Kidney (tissue), 14 donors: ENCODE results near the gene RTP2. TPM values are rescaled to one million over a fixed set of nuclear protein-coding genes. Genes with fewer than 3 reads are reported as not detected.

ENCODE experiments used
- DNase-seq, 5 donors: peaks; one replicate each; pipeline ENCODE4 v3.0.0-alpha.2; 2013 to 2020
- FAIRE-seq: peaks from 2 replicates; lab custom pipeline; 2012; peaks lifted over from hg19 to GRCh38; lab: Jason Lieb, UNC
- H3K27ac ChIP-seq, 2 donors: one replicate each; pipeline ENCODE4 v1.7.0; 2013; ENCODE audit warnings: low read depth in 2 of 2, low read length in 2 of 2, inconsistent platforms in 1 of 2
- H3K27me3 ChIP-seq: one replicate; pipeline ENCODE4 v1.7.1; 2013; ENCODE audit warnings: low read length, inconsistent platforms; ENCODE audit not compliant: control insufficient read depth, insufficient read depth
- H3K36me3 ChIP-seq, 3 donors: one replicate each; pipeline versions ENCODE4 v1.7.0 to v1.7.1; 2013; ENCODE audit warnings: low read length in 3 of 3, control low read depth in 1 of 3, inconsistent platforms in 1 of 3; ENCODE audit not compliant: insufficient read depth in 3 of 3, control insufficient read depth in 2 of 3
- H3K4me1 ChIP-seq, 3 donors: one replicate each; pipeline versions ENCODE4 v1.7.0 to v1.7.1; 2013; ENCODE audit warnings: low read length in 3 of 3, inconsistent platforms in 1 of 3, low read depth in 1 of 3; ENCODE audit not compliant: control insufficient read depth in 2 of 3, insufficient read depth in 2 of 3
- H3K4me3 ChIP-seq, 3 donors: one replicate each; pipeline versions ENCODE4 v1.7.0 to v1.8.1; 2013; ENCODE audit warnings: low read length in 3 of 3, control low read depth in 1 of 3, inconsistent platforms in 1 of 3
- H3K9ac ChIP-seq, 3 donors: one replicate each; pipeline versions ENCODE4 v1.7.0 to v1.7.1; 2013; ENCODE audit warnings: low read length in 3 of 3, control low read depth in 1 of 3, inconsistent platforms in 1 of 3
- H3K9me3 ChIP-seq, 3 donors: one replicate each; pipeline versions ENCODE4 v1.7.0 to v1.7.1; 2013; ENCODE audit warnings: low read length in 3 of 3, control low read depth in 1 of 3, inconsistent platforms in 1 of 3; ENCODE audit not compliant: control insufficient read depth in 2 of 3, insufficient read depth in 1 of 3
- intact Hi-C: fragments of 100-400 bp; cut with DNase I; formaldehyde crosslinking; loops from one replicate; pipeline ENCODE4 v1.11.1; 2022
- polyA plus RNA-seq: library from polyadenylated mRNA; stranded (reverse); fragments of 350-450 nt; fragmentation: Illumina TruSeq; extraction: RNeasy Lipid Tissue Mini Kit (QIAGEN cat#74804); gene quantifications from one replicate; pipeline ENCODE4 v1.2.3, GENCODE V29; 2014; ENCODE audit warnings: low read depth, low replicate concordance; ENCODE audit not compliant: insufficient read depth
- total RNA-seq: library from RNA; stranded (reverse); fragmentation: NEBNext Ultra II Directional; extraction: Animal tissue kit (Norgen Biotek cat#: 25700); gene quantifications from one replicate; pipeline ENCODE4 v1.2.1, GENCODE V29; 2021
- TF ChIP-seq, protein P1 (sequence below): IDR thresholded peaks from 3 replicates; pipeline ENCODE4 v1.5.1; 2012; ENCODE audit warnings: mild to moderate bottlenecking, moderate library complexity, borderline replicate concordance; ENCODE audit not compliant: insufficient read depth; ENCODE audit errors: extremely low read depth
- donor health status: control.
- donor health status: control.
- donor health status: control.
- donor health status: control.
- donor health status: control.
- donor health status: DM: yes; HTN: yes; CAD: no.
- donor health status: Normal renal cell carcinoma (clear cell type).

The RTP2 gene
- total and polyA plus RNA-seq, 2 donors from 2014 or later: not detected

DNA sequence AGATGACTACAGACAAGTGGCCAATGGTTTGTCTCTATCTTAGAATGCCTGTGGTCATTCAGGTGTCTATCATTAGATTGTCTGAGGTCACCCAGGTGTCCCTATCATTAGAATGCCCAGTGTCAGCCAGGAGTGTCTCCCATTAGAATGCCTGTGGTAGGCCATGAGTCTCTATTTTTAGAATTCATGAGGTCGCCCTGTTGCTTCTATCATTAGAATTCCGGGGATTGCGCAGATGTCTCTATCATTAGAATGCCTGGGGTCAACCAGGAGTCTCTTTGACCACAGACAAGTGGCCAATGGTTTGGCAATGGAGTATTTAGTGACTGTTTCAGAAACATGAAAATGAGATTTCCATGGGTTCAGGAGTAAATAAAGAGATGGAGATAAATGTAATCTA, 7.6 kb downstream of the RTP2 start:
- intact Hi-C loops: no loop called here
- Histone ChIP-seq H3K27ac (no peak overlapping the region), H3K9me3 (no peaks in the 10 kb centered on the region), H3K4me3 (no peak overlapping the region), H3K36me3 (no peaks in the 10 kb centered on the region), H3K9ac (no peak overlapping the region), H3K4me1 (no peaks in the 10 kb centered on the region), H3K27me3 (no peaks in the 10 kb centered on the region)
- DNase-seq (no peak), FAIRE-seq (no peak)
- TF ChIP-seq, protein P1, sequence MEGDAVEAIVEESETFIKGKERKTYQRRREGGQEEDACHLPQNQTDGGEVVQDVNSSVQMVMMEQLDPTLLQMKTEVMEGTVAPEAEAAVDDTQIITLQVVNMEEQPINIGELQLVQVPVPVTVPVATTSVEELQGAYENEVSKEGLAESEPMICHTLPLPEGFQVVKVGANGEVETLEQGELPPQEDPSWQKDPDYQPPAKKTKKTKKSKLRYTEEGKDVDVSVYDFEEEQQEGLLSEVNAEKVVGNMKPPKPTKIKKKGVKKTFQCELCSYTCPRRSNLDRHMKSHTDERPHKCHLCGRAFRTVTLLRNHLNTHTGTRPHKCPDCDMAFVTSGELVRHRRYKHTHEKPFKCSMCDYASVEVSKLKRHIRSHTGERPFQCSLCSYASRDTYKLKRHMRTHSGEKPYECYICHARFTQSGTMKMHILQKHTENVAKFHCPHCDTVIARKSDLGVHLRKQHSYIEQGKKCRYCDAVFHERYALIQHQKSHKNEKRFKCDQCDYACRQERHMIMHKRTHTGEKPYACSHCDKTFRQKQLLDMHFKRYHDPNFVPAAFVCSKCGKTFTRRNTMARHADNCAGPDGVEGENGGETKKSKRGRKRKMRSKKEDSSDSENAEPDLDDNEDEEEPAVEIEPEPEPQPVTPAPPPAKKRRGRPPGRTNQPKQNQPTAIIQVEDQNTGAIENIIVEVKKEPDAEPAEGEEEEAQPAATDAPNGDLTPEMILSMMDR: no peak

DNA sequence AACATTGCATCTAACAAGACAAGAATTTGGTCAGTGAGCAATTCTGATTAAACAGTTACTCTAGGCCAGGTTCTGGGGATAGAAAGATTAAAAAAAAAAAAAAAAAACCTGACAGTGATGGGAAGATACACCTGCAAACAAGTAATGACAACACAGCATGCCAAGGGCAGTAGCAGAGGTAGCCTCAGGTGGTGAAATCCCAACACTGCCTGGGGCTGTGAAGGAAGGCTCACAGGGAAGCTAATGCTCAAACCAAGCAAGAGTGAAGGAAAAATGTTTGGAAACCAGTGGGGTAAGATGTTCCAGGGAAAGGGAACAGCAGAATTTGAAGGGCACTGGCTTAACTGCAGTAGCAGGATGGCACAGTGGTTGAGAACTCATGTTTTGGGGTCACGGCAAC, 8.9 kb downstream of the RTP2 start:
- Histone ChIP-seq H3K27ac (no peak overlapping the region), H3K4me1 (no peaks in the 10 kb centered on the region), H3K4me3 (no peak overlapping the region), H3K9ac (no peak overlapping the region), H3K9me3 (no peaks in the 10 kb centered on the region), H3K27me3 (no peaks in the 10 kb centered on the region), H3K36me3 (no peaks in the 10 kb centered on the region)
- TF ChIP-seq, protein P1: no peak
- intact Hi-C loops: no loop called here
- DNase-seq (no peak), FAIRE-seq (no peak)

DNA sequence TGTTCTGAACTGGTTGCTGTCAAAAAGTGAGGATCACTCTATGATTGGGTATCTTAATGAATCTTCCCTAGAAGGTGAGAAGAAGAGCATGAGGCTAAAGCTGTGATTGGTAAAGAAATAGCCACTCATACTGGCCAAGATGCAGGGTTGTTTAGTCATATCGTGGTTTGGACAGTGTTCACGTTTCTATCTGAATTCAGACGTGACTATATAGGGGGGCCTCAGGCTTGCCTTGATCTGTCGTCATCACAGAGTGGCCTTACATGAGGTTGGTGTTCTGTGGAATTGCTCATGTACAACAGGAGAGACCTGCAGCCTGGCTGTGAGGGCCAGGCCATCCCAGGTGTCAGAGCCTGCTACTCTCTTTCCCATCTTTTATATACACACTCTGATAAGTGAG, 12.4 kb downstream of the RTP2 start:
- DNase-seq: no peak
- intact Hi-C loops: no loop called here
- Histone ChIP-seq H3K4me1 (no peaks in the 10 kb centered on the region), H3K9ac (no peak overlapping the region), H3K36me3 (no peaks in the 10 kb centered on the region), H3K27ac (no peak overlapping the region), H3K27me3 (no peaks in the 10 kb centered on the region), H3K4me3 (no peak overlapping the region), H3K9me3 (peaks cover 0 to 6% (median 3%) of the 10 kb centered on the region in 3 donors)
- no peak for FAIRE-seq
- TF ChIP-seq, protein P1: no peak

DNA sequence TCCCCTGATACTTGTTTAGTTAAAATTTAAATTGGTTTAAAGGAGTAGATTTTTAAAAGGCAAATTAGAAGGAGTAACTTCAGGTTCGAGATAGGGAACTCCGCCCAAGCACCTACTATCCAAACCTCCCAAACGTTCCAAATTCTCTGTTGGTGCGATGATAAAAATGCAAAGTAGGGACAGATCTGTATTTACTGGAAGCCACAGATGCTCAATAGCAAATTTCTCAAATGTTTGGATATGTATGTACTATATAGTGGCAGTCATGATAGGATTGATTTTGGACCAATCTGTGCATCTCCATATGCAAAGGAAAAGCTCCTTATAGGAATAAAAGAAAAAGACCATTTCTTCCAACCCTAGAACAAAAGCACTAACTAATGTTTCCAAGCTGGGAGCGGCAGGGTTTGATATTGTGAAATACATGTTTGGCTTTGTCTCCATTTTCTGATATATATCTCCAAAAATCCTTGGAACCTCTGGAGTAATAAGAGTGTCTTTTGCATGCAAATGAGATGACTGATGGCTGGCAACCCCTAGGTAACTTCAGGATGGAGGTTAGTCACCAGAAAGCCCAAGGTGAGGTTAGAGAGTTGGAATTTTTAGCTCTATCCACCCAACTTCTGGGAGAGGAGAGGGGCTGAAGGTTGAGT, 15.6 kb downstream of the RTP2 start:
- Histone ChIP-seq H3K9me3 (peaks cover 0 to 6% (median 3%) of the 10 kb centered on the region in 3 donors), H3K27ac (no peak overlapping the region), H3K9ac (no peak overlapping the region), H3K4me3 (no peak overlapping the region), H3K4me1 (no peaks in the 10 kb centered on the region), H3K36me3 (no peaks in the 10 kb centered on the region), H3K27me3 (no peaks in the 10 kb centered on the region)
- intact Hi-C loops: no loop called here
- no peak for DNase-seq
- TF ChIP-seq, protein P1: no peak
- no peak for FAIRE-seq
